C1 segment of cervical spinal cord (tissue), 14 donors: ENCODE data around the gene PDGFB.

Experiments used
- DNase-seq, 14 donors: peaks; one replicate each; lab custom pipeline; 2025; lab: John Stamatoyannopoulos, UW

Gene PDGFB

GRCh38 chr22:39240831-39241793 is 3.7 kb downstream of the PDGFB start:
- DNase-seq = peak in 1 of 14 donors; percentile 47

- DNase-seq = no peak
Observed at GRCh38 chr22:39239561-39240423, 5.0 kb downstream of the PDGFB start.

GRCh38 chr22:39238966-39239505 is 5.7 kb downstream of the PDGFB start:
- DNase-seq = no peak

GRCh38 chr22:39238561-39238960 is 6.2 kb downstream of the PDGFB start:
- DNase-seq = no peak

GRCh38 chr22:39238101-39238466 is 6.7 kb downstream of the PDGFB start:
- no peak for DNase-seq

- DNase-seq = no peak
Observed at GRCh38 chr22:39237318-39238100, 7.3 kb downstream of the PDGFB start.

- DNase-seq = no peak
Observed at GRCh38 chr22:39236321-39237317, 8.2 kb downstream of the PDGFB start.

GRCh38 chr22:39234867-39235687 is 9.7 kb downstream of the PDGFB start:
- DNase-seq = no peak

- DNase-seq = peak in 3 of 14 donors; percentile 19 to 32 (median 24)
Observed at GRCh38 chr22:39234472-39234787, 10.4 kb downstream of the PDGFB start.

- DNase-seq = no peak
Observed at GRCh38 chr22:39233710-39234471, 10.9 kb downstream of the PDGFB start.

- no peak for DNase-seq
Observed at GRCh38 chr22:39232806-39233709, 11.7 kb downstream of the PDGFB start.

GRCh38 chr22:39232246-39232645 is 12.5 kb downstream of the PDGFB start:
- DNase-seq = no peak

GRCh38 chr22:39231197-39231950 is 13.4 kb downstream of the PDGFB start:
- no peak for DNase-seq

- DNase-seq = no peak
Observed at GRCh38 chr22:39230261-39231196, 14.3 kb downstream of the PDGFB start.

GRCh38 chr22:39229688-39230260 is 15.0 kb downstream of the PDGFB start:
- no peak for DNase-seq
